ENCODE measurements around the gene PSMD9.

PSMD9 gene

DNA sequence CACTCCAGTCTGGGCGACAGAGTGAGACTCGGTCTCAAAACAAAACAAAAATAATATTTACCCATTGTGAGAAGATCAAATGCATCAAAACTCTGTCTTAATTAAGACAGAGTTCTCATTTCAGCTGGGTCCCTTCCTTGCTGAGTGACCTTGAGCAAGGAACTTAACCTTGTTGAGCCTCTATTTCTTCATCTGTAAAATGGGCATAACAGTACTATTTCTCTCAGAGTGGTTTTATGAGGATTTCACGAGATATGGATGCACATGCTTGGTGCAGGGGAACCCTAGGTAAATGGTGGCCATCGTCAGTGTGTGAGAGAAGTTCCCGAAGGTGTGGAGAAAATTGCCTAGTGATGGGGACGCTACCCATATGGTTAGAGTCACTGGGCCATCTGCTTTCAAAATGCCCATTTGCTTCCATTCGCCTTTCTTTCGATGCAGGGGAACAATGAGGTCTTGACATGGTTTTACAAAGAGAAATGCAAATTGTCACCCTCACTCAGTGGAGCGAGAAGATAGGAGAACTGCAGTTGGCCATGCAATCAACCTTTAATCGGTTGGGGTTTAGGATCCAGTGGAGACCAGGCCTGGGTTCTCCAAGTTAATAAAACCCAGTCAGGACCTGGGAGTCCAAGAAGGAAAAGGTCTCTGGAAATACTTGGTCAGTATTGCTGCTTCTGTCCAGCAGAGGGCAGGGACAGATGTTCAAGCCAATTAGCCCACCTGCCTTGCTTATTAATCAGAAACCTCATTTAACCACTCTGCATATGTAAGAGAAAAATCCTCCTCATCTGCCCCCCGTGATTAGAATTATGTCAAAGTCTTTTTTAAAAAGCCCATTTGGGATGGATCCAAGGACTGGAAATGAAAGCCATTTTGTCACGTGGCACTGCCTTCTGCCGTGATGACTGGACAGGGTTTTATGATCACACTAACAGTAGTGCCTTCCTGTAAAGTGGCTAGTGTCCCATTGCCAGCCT is 67.0 kb downstream of the PSMD9 start:
- DNase-seq (ENCODE audit: low spot score), result no peak

GRCh38 chr12:121957861-121958515 is 69.4 kb downstream of the PSMD9 start:
- DNase-seq (ENCODE audit: low spot score), result no peak

DNA sequence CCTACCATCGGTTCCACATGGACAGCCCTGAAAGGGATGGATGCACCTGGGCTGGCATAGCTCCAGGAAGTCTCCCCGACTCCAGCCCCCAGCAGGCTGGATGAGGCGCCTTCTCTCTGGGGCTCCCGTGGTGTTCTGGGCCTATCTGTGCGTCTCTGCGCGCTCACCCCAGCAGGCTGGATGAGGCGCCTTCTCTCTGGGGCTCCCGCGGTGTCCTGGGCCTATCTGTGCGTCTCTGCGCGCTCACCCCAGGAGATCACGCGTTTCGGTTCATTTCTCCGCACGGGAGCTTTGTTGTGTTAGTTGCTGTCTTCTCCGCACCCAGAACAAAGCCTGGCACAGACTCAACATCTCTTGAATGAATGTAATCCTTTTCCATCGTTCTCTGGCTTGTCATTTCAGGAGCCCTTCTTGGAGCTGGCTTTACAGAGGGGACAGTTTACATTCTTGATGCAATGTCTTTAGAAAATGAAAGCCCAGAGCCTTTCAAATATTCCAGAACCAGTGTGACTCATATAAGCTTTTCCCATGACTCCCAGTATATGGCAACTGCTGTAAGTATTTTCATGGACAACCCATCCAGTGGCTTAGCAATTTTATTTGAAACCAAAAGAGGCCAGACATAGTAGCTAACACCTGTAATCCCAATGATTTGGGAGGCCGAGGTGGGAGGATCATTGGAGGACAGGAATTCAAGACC is 70.1 kb downstream of the PSMD9 start:
- DNase-seq (ENCODE audit: low spot score), result no peak

- no peak for DNase-seq (ENCODE audit: low spot score)
These were observed 72.0 kb downstream of the PSMD9 start for GRCh38 chr12:121960541-121960940.

- no peak for DNase-seq (ENCODE audit: low spot score)
These were observed 72.7 kb downstream of the PSMD9 start for GRCh38 chr12:121961195-121961879.

GRCh38 chr12:121963341-121964018 is 74.9 kb downstream of the PSMD9 start:
- no peak for DNase-seq (ENCODE audit: low spot score)

GRCh38 chr12:121964813-121965643 is 76.4 kb downstream of the PSMD9 start:
- DNase-seq (ENCODE audit: low spot score), result no peak

GRCh38 chr12:121966959-121967358 is 78.4 kb downstream of the PSMD9 start:
- no peak for DNase-seq (ENCODE audit: low spot score)

Measured in ecto neural progenitor cell (in vitro differentiated cells).